ENCODE measurements around the gene KRTAP10-2. TPM values are rescaled to one million over a fixed set of nuclear protein-coding genes. Genes with fewer than 3 reads are reported as not detected.

KRTAP10-2 gene
- total and polyA plus RNA-seq, 3 experiments from 2014 or later: not detected

DNA sequence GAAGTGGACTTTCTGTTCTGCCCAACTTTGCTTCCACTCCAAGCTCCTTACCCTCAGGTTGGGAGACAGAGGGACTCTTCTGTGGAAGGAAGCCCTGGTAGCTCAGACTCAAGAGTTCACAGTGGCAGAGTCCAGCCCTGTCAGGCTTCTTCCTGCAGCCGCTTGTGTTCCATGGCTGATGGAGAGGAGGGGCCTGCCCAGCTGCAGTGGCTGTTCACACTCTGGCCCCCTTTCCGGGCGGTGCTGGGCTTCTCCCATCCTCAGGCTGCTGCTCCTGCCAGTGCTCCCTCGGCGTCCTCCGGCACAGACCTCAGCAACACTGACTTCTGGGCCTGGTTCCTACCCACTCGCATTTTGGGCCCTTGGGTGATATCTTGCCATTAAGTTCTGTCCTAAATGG lies 15.3 kb downstream of the KRTAP10-2 start:
- POLR2A ChIA-PET: no interaction called here
- Histone ChIP-seq H3K36me3 (ENCODE audit: insufficient read depth, low read length) (no peaks in the 10 kb centered on the region), H3K4me3 (ENCODE audit: low read length) (no peak overlapping the region), H3K27me3 (ENCODE audit: insufficient read depth, low read length, poor library complexity, severe bottlenecking) (no peaks in the 10 kb centered on the region), H3K9me3 (ENCODE audit: low read length) (no peaks in the 10 kb centered on the region), H3K27ac (ENCODE audit: low read depth, low read length) (no peak overlapping the region), H3K4me1 (ENCODE audit: insufficient read depth, low read length) (no peaks in the 10 kb centered on the region)
- Mint-ChIP-seq H3K9me3 (no peaks in the 10 kb centered on the region), H3K27me3 (peaks cover under 1 to 12% of the 10 kb centered on the region in 2 donors), H3K36me3 (peaks cover 0 to 5% (median 0%) of the 10 kb centered on the region in 3 donors), H3K4me3 (no peak overlapping the region), H3K27ac (no peak overlapping the region), H3K4me1 (no peaks in the 10 kb centered on the region)
- CTCF ChIA-PET: interaction anchor here (1.0 to 2.0 kb wide), 3 partner anchors 11 to 257 kb away, joined by 3 to 6 read pairs (median 4); no protein-coding TSS in a partner anchor
- DNase-seq: no peak

DNA sequence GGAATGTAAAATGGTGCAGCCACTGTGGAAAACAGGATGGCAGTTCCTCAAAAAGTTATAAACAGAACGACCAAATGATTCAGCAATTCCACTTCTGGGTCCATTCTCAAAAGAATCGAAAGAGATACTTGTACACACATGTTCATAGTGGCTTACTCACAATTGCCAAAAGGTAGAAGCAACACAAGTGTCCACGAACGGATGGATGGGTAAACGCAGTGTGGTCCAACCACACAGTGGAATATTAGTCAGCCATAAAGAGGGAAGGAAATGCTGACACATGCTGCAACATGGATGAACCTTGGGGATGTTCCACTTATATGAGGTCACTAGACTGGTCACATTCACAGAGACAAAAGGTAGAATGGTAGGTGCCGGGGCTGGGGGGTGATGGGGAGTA lies 16.6 kb downstream of the KRTAP10-2 start:
- no peaks in the 10 kb centered on the region for H3K9me3 Mint-ChIP-seq
- no peak overlapping the region for H3K27ac ChIP-seq (ENCODE audit: low read depth, low read length)
- no peaks in the 10 kb centered on the region for H3K4me1 ChIP-seq (ENCODE audit: insufficient read depth, low read length)
- no peaks in the 10 kb centered on the region for H3K27me3 ChIP-seq (ENCODE audit: insufficient read depth, low read length, poor library complexity, severe bottlenecking)
- no peak for DNase-seq
- no peaks in the 10 kb centered on the region for H3K36me3 ChIP-seq (ENCODE audit: insufficient read depth, low read length)
- H3K36me3 Mint-ChIP-seq: peaks cover 0 to 5% (median 0%) of the 10 kb centered on the region in 3 donors
- H3K4me1 Mint-ChIP-seq: no peaks in the 10 kb centered on the region
- no peaks in the 10 kb centered on the region for H3K9me3 ChIP-seq (ENCODE audit: low read length)
- H3K4me3 ChIP-seq (ENCODE audit: low read length): no peak overlapping the region
- CTCF ChIA-PET: no interaction called here
- H3K27me3 Mint-ChIP-seq: peaks cover 0 to 19% of the 10 kb centered on the region in 2 donors
- POLR2A ChIA-PET: no interaction called here
- H3K27ac Mint-ChIP-seq: no peak overlapping the region
- H3K4me3 Mint-ChIP-seq: no peak overlapping the region

GRCh38 chr21:44533891-44534627 lies 17.2 kb downstream of the KRTAP10-2 start:
- Histone ChIP-seq H3K36me3 (ENCODE audit: insufficient read depth, low read length) (no peaks in the 10 kb centered on the region), H3K4me3 (ENCODE audit: low read length) (no peak overlapping the region), H3K27ac (ENCODE audit: low read depth, low read length) (no peak overlapping the region), H3K4me1 (ENCODE audit: insufficient read depth, low read length) (no peaks in the 10 kb centered on the region), H3K27me3 (ENCODE audit: insufficient read depth, low read length, poor library complexity, severe bottlenecking) (no peaks in the 10 kb centered on the region), H3K9me3 (ENCODE audit: low read length) (no peaks in the 10 kb centered on the region)
- H3K27ac Mint-ChIP-seq: no peak overlapping the region
- no peak overlapping the region for H3K4me3 Mint-ChIP-seq
- H3K4me1 Mint-ChIP-seq: no peaks in the 10 kb centered on the region
- peaks cover 0 to 5% (median 0%) of the 10 kb centered on the region in 3 donors for H3K36me3 Mint-ChIP-seq
- ChIA-PET CTCF (no interaction called here), POLR2A (no interaction called here)
- H3K9me3 Mint-ChIP-seq: no peaks in the 10 kb centered on the region
- DNase-seq: no peak
- peaks cover 0 to 19% of the 10 kb centered on the region in 2 donors for H3K27me3 Mint-ChIP-seq

GRCh38 chr21:44533121-44533890 lies 18.0 kb downstream of the KRTAP10-2 start:
- Mint-ChIP-seq H3K4me1 (no peaks in the 10 kb centered on the region), H3K9me3 (no peaks in the 10 kb centered on the region), H3K36me3 (peaks cover 0 to 5% (median 0%) of the 10 kb centered on the region in 3 donors), H3K4me3 (no peak overlapping the region), H3K27ac (peak overlapping the region in 1 of 8 donors; percentile 60), H3K27me3 (peaks cover 0 to 19% of the 10 kb centered on the region in 2 donors)
- ChIA-PET POLR2A (no interaction called here), CTCF (no interaction called here)
- Histone ChIP-seq H3K27me3 (ENCODE audit: insufficient read depth, low read length, poor library complexity, severe bottlenecking) (no peaks in the 10 kb centered on the region), H3K4me3 (ENCODE audit: low read length) (no peak overlapping the region), H3K9me3 (ENCODE audit: low read length) (no peaks in the 10 kb centered on the region), H3K4me1 (ENCODE audit: insufficient read depth, low read length) (no peaks in the 10 kb centered on the region), H3K27ac (ENCODE audit: low read depth, low read length) (no peak overlapping the region), H3K36me3 (ENCODE audit: insufficient read depth, low read length) (no peaks in the 10 kb centered on the region)
- no peak for DNase-seq

- Mint-ChIP-seq H3K4me1 (no peaks in the 10 kb centered on the region), H3K27ac (no peak overlapping the region), H3K9me3 (no peaks in the 10 kb centered on the region), H3K4me3 (no peak overlapping the region), H3K36me3 (peaks cover 0 to 5% (median 0%) of the 10 kb centered on the region in 3 donors), H3K27me3 (peaks cover 1 to 19% of the 10 kb centered on the region in 2 donors)
- Histone ChIP-seq H3K9me3 (ENCODE audit: low read length) (no peaks in the 10 kb centered on the region), H3K27me3 (ENCODE audit: insufficient read depth, low read length, poor library complexity, severe bottlenecking) (no peaks in the 10 kb centered on the region), H3K36me3 (ENCODE audit: insufficient read depth, low read length) (no peaks in the 10 kb centered on the region), H3K27ac (ENCODE audit: low read depth, low read length) (no peak overlapping the region), H3K4me1 (ENCODE audit: insufficient read depth, low read length) (no peaks in the 10 kb centered on the region), H3K4me3 (ENCODE audit: low read length) (no peak overlapping the region)
- POLR2A ChIA-PET: no interaction called here
- CTCF ChIA-PET: no interaction called here
- no peak for DNase-seq
Measured at GRCh38 chr21:44532712-44533111, 18.6 kb downstream of the KRTAP10-2 start.

DNA sequence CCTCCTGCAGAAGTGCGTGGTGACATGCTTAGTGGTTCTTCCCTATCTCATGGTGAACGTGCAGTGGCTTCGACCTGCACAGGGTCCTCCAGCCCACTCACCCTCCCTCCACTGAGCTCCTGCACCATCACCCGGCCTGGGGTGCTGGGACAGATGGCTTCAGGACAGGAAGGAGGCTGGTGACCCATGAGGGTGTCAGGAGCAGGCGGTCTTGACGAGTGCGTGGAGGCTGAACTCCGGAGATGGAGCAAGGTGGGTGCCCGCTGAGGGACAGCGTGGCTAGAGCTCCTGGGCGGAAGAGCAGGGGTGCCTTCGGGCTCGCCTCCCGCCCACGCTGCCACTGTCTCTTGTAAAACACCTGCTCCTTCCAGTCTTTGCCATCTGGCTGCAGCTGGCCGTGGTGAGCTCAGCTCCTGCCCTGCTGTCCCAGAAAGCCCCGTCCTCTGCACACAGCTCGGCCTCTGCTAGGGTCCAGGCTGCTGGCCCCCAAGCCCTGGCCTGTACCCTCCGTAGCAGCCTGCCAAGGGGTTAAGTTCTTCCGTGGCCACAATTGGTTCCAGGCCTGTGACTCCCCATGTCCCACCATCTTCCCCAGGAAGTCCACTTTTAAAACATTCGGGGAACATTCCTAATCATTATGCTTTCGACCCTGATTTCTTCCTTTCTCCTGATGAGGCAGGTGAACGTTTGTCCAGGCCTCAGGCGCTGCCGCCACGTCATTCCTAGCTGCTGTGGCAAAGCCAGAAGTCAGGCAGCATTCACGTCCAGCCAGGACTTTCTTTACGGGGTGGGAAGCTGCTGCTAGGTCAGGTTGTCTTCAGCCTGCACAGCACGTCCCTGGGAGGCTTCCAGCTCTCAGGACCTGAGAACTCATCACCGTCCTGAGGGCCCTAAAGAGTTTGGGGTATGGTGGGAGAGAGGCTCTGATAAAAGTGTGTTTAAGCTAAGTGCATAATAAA lies 19.4 kb downstream of the KRTAP10-2 start:
- Histone ChIP-seq H3K4me3 (ENCODE audit: low read length) (no peak overlapping the region), H3K27me3 (ENCODE audit: insufficient read depth, low read length, poor library complexity, severe bottlenecking) (no peaks in the 10 kb centered on the region), H3K9me3 (ENCODE audit: low read length) (no peaks in the 10 kb centered on the region), H3K36me3 (ENCODE audit: insufficient read depth, low read length) (no peaks in the 10 kb centered on the region), H3K27ac (ENCODE audit: low read depth, low read length) (no peak overlapping the region), H3K4me1 (ENCODE audit: insufficient read depth, low read length) (no peaks in the 10 kb centered on the region)
- Mint-ChIP-seq H3K4me1 (no peaks in the 10 kb centered on the region), H3K4me3 (no peak overlapping the region), H3K27ac (peak overlapping the region in 1 of 8 donors; percentile 50), H3K36me3 (no peaks in the 10 kb centered on the region), H3K27me3 (peaks cover 1 to 12% of the 10 kb centered on the region in 2 donors), H3K9me3 (no peaks in the 10 kb centered on the region)
- ChIA-PET CTCF (no interaction called here), POLR2A (no interaction called here)
- DNase-seq: no peak

DNA sequence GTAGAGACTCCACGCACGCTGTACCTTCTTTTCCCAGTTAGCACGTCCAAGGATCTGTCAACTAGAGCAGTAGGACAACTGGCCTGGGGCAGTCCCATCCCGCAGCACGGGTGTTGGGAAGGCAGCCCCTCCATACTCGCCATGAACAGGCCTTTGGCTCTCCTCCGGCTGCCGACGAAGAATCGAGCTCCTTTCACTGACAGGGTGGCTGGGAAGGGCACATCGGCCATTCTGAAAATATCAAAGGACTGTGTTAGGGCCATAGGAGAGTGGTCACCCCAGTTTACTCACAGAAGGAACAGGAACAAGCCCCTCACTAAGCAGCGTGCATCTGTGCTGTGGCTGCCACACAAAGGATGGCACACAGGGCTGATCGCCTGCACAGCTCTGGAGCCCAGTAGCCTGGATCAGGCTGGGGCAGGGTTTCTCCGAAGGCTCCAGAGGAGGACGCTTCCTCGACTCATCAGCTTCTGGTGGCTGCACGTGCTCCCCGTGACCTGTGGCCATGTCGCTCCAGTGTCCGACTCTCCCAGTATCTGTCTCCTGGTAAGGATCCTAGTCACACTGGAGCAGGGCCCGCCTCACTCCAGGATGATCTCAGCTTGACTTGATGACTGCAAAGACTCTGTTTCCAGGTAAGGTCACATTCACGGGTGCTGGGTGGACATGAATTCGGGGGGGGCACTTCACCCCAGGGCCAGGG lies 20.3 kb downstream of the KRTAP10-2 start:
- no peak overlapping the region for H3K27ac ChIP-seq (ENCODE audit: low read depth, low read length)
- no peaks in the 10 kb centered on the region for H3K9me3 ChIP-seq (ENCODE audit: low read length)
- Mint-ChIP-seq H3K27me3 (peaks cover 1 to 12% of the 10 kb centered on the region in 2 donors), H3K9me3 (no peaks in the 10 kb centered on the region), H3K27ac (no peak overlapping the region), H3K4me3 (no peak overlapping the region), H3K4me1 (no peaks in the 10 kb centered on the region), H3K36me3 (no peaks in the 10 kb centered on the region)
- ChIA-PET POLR2A (no interaction called here), CTCF (no interaction called here)
- H3K36me3 ChIP-seq (ENCODE audit: insufficient read depth, low read length): no peaks in the 10 kb centered on the region
- no peak for DNase-seq
- H3K4me1 ChIP-seq (ENCODE audit: insufficient read depth, low read length): no peaks in the 10 kb centered on the region
- no peaks in the 10 kb centered on the region for H3K27me3 ChIP-seq (ENCODE audit: insufficient read depth, low read length, poor library complexity, severe bottlenecking)
- no peak overlapping the region for H3K4me3 ChIP-seq (ENCODE audit: low read length)
